ENCODE data around the gene PLD1. TPM values are rescaled to one million over a fixed set of nuclear protein-coding genes. Genes with fewer than 3 reads are reported as not detected.

PLD1 gene
- total RNA-seq, 2 donors from 2014 or later, result 51.3 to 95.2 TPM

- DNase-seq (ENCODE audit: low spot score) (no peak), ATAC-seq (ENCODE audit: insufficient number of reproducible peaks, low FRiP score, low read depth) (peak; percentile 64)
- peaks cover 19 to 37% of the 10 kb centered on the region in 2 donors for H3K4me1 ChIP-seq (ENCODE audit: control insufficient read depth in 1 of 2, low read depth in 2 of 2)
- TF ChIP-seq CTCF (IDR thresholded peaks at IDR 0.05), result no peak
- H3K9me3 ChIP-seq, result no peaks in the 10 kb centered on the region
- H3K27me3 ChIP-seq (replicated peaks; ENCODE audit: insufficient read depth), result no peaks in the 10 kb centered on the region
- H3K4me3 ChIP-seq, result peak overlapping the region; percentile 78
- no peaks in the 10 kb centered on the region for H3K36me3 ChIP-seq
- peak overlapping the region; percentile 74 to 76 for H3K27ac ChIP-seq
Measured at GRCh38 chr3:171770689-171771620, 39.3 kb downstream of the PLD1 start.

- DNase-seq (ENCODE audit: low spot score), result no peak
- ATAC-seq (ENCODE audit: insufficient number of reproducible peaks, low FRiP score, low read depth), result no peak
- Histone ChIP-seq H3K27ac (peak overlapping the region; percentile 74 to 76), H3K27me3 (replicated peaks; ENCODE audit: insufficient read depth) (no peaks in the 10 kb centered on the region), H3K9me3 (no peaks in the 10 kb centered on the region), H3K4me1 (ENCODE audit: control insufficient read depth in 1 of 2, low read depth in 2 of 2) (peaks cover 20 to 50% of the 10 kb centered on the region in 2 donors), H3K36me3 (no peaks in the 10 kb centered on the region), H3K4me3 (peak overlapping the region; percentile 78)
- no peak for TF ChIP-seq CTCF (IDR thresholded peaks at IDR 0.05)
Measured at GRCh38 chr3:171769461-171769860, 40.8 kb downstream of the PLD1 start.

- H3K27me3 ChIP-seq (replicated peaks; ENCODE audit: insufficient read depth), result no peaks in the 10 kb centered on the region
- ATAC-seq (ENCODE audit: insufficient number of reproducible peaks, low FRiP score, low read depth) (no peak), DNase-seq (ENCODE audit: low spot score) (no peak)
- H3K36me3 ChIP-seq, result no peaks in the 10 kb centered on the region
- no peak for TF ChIP-seq CTCF (IDR thresholded peaks at IDR 0.05)
- H3K9me3 ChIP-seq, result no peaks in the 10 kb centered on the region
- peak overlapping the region; percentile 40 to 76 for H3K27ac ChIP-seq
- peaks cover 22 to 55% of the 10 kb centered on the region in 2 donors for H3K4me1 ChIP-seq (ENCODE audit: control insufficient read depth in 1 of 2, low read depth in 2 of 2)
- H3K4me3 ChIP-seq, result peak overlapping the region; percentile 78
Measured at GRCh38 chr3:171768986-171769385, 41.3 kb downstream of the PLD1 start.

- Histone ChIP-seq H3K4me1 (ENCODE audit: control insufficient read depth in 1 of 2, low read depth in 2 of 2) (peaks cover 22 to 58% of the 10 kb centered on the region in 2 donors), H3K27me3 (replicated peaks; ENCODE audit: insufficient read depth) (no peaks in the 10 kb centered on the region), H3K9me3 (no peaks in the 10 kb centered on the region), H3K4me3 (peak overlapping the region; percentile 78), H3K27ac (peak overlapping the region; percentile 40 to 76), H3K36me3 (no peaks in the 10 kb centered on the region)
- ATAC-seq (ENCODE audit: insufficient number of reproducible peaks, low FRiP score, low read depth), result no peak
- no peak for TF ChIP-seq CTCF (IDR thresholded peaks at IDR 0.05)
- no peak for DNase-seq (ENCODE audit: low spot score)
Measured at GRCh38 chr3:171768281-171768900, 41.9 kb downstream of the PLD1 start.

- no peak for ATAC-seq (ENCODE audit: insufficient number of reproducible peaks, low FRiP score, low read depth)
- H3K36me3 ChIP-seq, result no peaks in the 10 kb centered on the region
- no peaks in the 10 kb centered on the region for H3K27me3 ChIP-seq (replicated peaks; ENCODE audit: insufficient read depth)
- TF ChIP-seq CTCF (IDR thresholded peaks at IDR 0.05), result no peak
- DNase-seq (ENCODE audit: low spot score), result no peak
- H3K4me3 ChIP-seq, result no peak overlapping the region
- peaks cover 12 to 57% of the 10 kb centered on the region in 2 donors for H3K4me1 ChIP-seq (ENCODE audit: control insufficient read depth in 1 of 2, low read depth in 2 of 2)
- H3K9me3 ChIP-seq, result no peaks in the 10 kb centered on the region
- H3K27ac ChIP-seq, result peak overlapping the region; percentile 28 to 55
Measured at GRCh38 chr3:171765511-171765887, 44.8 kb downstream of the PLD1 start.

Data from thoracic aorta (tissue), 2 donors.